Measurements from ENCODE around the gene ANKRD55. TPM values are rescaled to one million over a fixed set of nuclear protein-coding genes. Genes with fewer than 3 reads are reported as not detected.
"Not testable (repeated sequence)": the region's sequence is repeated elsewhere in the genome, so short reads cannot be mapped to it uniquely, and the experiment has no call there.

ANKRD55 gene
- total and polyA plus RNA-seq, 2 donors (not counting 1 experiment from before 2014, with no cell fraction given) = 0.07 TPM; not detected in 1

GRCh38 chr5:56085193-56085592, 147.9 kb downstream of the ANKRD55 start:
- Mint-ChIP-seq H3K27ac (no peak overlapping the region), H3K4me1 (peaks cover 10% of the 10 kb centered on the region), H3K4me3 (no peak overlapping the region), H3K9me3 (ENCODE audit: insufficient read depth) (no peaks in the 10 kb centered on the region), H3K27me3 (peaks cover 12% of the 10 kb centered on the region)
- POLR2A ChIA-PET = no interaction called here
- H3K4me3 ChIP-seq (ENCODE audit: control extremely low read depth in 1 of 5, extremely low read depth in 1 of 5, insufficient read depth in 1 of 5, low read depth in 2 of 5, low read length in 4 of 5) = no peak overlapping the region
- H2AFZ ChIP-seq (ENCODE audit: insufficient read depth, low read depth, low read length, poor library complexity, severe bottlenecking) = no peak overlapping the region
- H3K4me2 ChIP-seq (replicated peaks; ENCODE audit: low read depth, low read length, poor library complexity, severe bottlenecking) = no peak overlapping the region
- no peak overlapping the region for H3K9ac ChIP-seq (ENCODE audit: low read length)
- CTCF ChIA-PET = no interaction called here
- no peaks in the 10 kb centered on the region for H4K20me1 ChIP-seq (ENCODE audit: control insufficient read depth, insufficient read depth, low read length, poor library complexity, severe bottlenecking)
- no peaks in the 10 kb centered on the region for H3K36me3 ChIP-seq (replicated peaks in 1 of 2; ENCODE audit: control extremely low read depth in 1 of 2, control insufficient read depth in 1 of 2, extremely low read depth in 1 of 2, insufficient read depth in 2 of 2, low read length in 1 of 2)
- DNase-seq (no peak), ATAC-seq (ENCODE audit: low read depth) (no peak)
- intact Hi-C loops (cut with micrococcal nuclease) = no loop called here
- WGBS (ENCODE audit: insufficient coverage) = no CpG with 5 or more reads among the region's 3 CpGs
- no peak overlapping the region for H3K27ac ChIP-seq (ENCODE audit: low read length in 2 of 2)
- TF ChIP-seq CTCF (IDR thresholded peaks at IDR 0.05) = no peak
- no peak for TF ChIP-seq EZH2 (IDR thresholded peaks at IDR 0.05; ENCODE audit: borderline replicate concordance, insufficient read depth, low read depth, low read length, poor library complexity, severe bottlenecking)
- peaks cover 8% of the 10 kb centered on the region in 2 donors for H3K4me1 ChIP-seq (ENCODE audit: control insufficient read depth in 2 of 2, insufficient read depth in 2 of 2, low read length in 2 of 2)
- no peaks in the 10 kb centered on the region for H3K27me3 ChIP-seq (replicated peaks in 1 of 4; ENCODE audit: control extremely low read depth in 1 of 4, control insufficient read depth in 3 of 4, insufficient read depth in 4 of 4, low read length in 3 of 4)
- H3K9me3 ChIP-seq (ENCODE audit: control extremely low read depth in 1 of 3, control insufficient read depth in 2 of 3, insufficient read depth in 1 of 3, low read length in 2 of 3) = peaks cover 0 to 10% (median 0%) of the 10 kb centered on the region in 3 donors
- no peaks in the 10 kb centered on the region for H3K79me2 ChIP-seq (ENCODE audit: control insufficient read depth, insufficient read depth, low read length)

- Mint-ChIP-seq H3K27me3 (peaks cover 8% of the 10 kb centered on the region), H3K4me3 (no peak overlapping the region), H3K9me3 (ENCODE audit: insufficient read depth) (no peaks in the 10 kb centered on the region), H3K27ac (no peak overlapping the region), H3K4me1 (peaks cover 10% of the 10 kb centered on the region)
- intact Hi-C loops (cut with micrococcal nuclease) = no loop called here
- ATAC-seq (ENCODE audit: low read depth) (no peak), DNase-seq (no peak)
- Histone ChIP-seq H3K9me3 (ENCODE audit: control extremely low read depth in 1 of 3, control insufficient read depth in 2 of 3, insufficient read depth in 1 of 3, low read length in 2 of 3) (peaks cover 0 to 10% (median 0%) of the 10 kb centered on the region in 3 donors), H3K4me1 (ENCODE audit: control insufficient read depth in 2 of 2, insufficient read depth in 2 of 2, low read length in 2 of 2) (peaks cover 8 to 12% of the 10 kb centered on the region in 2 donors), H3K4me2 (replicated peaks; ENCODE audit: low read depth, low read length, poor library complexity, severe bottlenecking) (no peak overlapping the region), H3K27me3 (replicated peaks in 1 of 4; ENCODE audit: control extremely low read depth in 1 of 4, control insufficient read depth in 3 of 4, insufficient read depth in 4 of 4, low read length in 3 of 4) (no peaks in the 10 kb centered on the region), H3K9ac (ENCODE audit: low read length) (no peak overlapping the region), H3K27ac (ENCODE audit: low read length in 2 of 2) (no peak overlapping the region), H3K4me3 (ENCODE audit: control extremely low read depth in 1 of 5, extremely low read depth in 1 of 5, insufficient read depth in 1 of 5, low read depth in 2 of 5, low read length in 4 of 5) (no peak overlapping the region), H3K36me3 (replicated peaks in 1 of 2; ENCODE audit: control extremely low read depth in 1 of 2, control insufficient read depth in 1 of 2, extremely low read depth in 1 of 2, insufficient read depth in 2 of 2, low read length in 1 of 2) (no peaks in the 10 kb centered on the region), H3K79me2 (ENCODE audit: control insufficient read depth, insufficient read depth, low read length) (no peaks in the 10 kb centered on the region), H4K20me1 (ENCODE audit: control insufficient read depth, insufficient read depth, low read length, poor library complexity, severe bottlenecking) (no peaks in the 10 kb centered on the region), H2AFZ (ENCODE audit: insufficient read depth, low read depth, low read length, poor library complexity, severe bottlenecking) (no peak overlapping the region)
- POLR2A ChIA-PET = no interaction called here
- WGBS (ENCODE audit: insufficient coverage) = 97% methylated on average over 12 of the region's 20 CpGs
- CTCF ChIA-PET = no interaction called here
- TF ChIP-seq CTCF (IDR thresholded peaks at IDR 0.05) = no peak
Observed at GRCh38 chr5:56083286-56083854, 149.8 kb downstream of the ANKRD55 start.

- DNase-seq; H3K9ac ChIP-seq (ENCODE audit: low read length); H3K9me3 ChIP-seq (ENCODE audit: control extremely low read depth in 1 of 3, control insufficient read depth in 2 of 3, insufficient read depth in 1 of 3, low read length in 2 of 3); H3K4me3 ChIP-seq (ENCODE audit: control extremely low read depth in 1 of 5, extremely low read depth in 1 of 5, insufficient read depth in 1 of 5, low read depth in 2 of 5, low read length in 4 of 5); H3K4me2 ChIP-seq (replicated peaks; ENCODE audit: low read depth, low read length, poor library complexity, severe bottlenecking); H3K4me3 Mint-ChIP-seq; H3K9me3 Mint-ChIP-seq (ENCODE audit: insufficient read depth); H3K36me3 ChIP-seq (replicated peaks in 1 of 2; ENCODE audit: control extremely low read depth in 1 of 2, control insufficient read depth in 1 of 2, extremely low read depth in 1 of 2, insufficient read depth in 2 of 2, low read length in 1 of 2); H2AFZ ChIP-seq (ENCODE audit: insufficient read depth, low read depth, low read length, poor library complexity, severe bottlenecking); POLR2A ChIA-PET; H3K27ac Mint-ChIP-seq; H4K20me1 ChIP-seq (ENCODE audit: control insufficient read depth, insufficient read depth, low read length, poor library complexity, severe bottlenecking); H3K27me3 ChIP-seq (replicated peaks in 1 of 4; ENCODE audit: control extremely low read depth in 1 of 4, control insufficient read depth in 3 of 4, insufficient read depth in 4 of 4, low read length in 3 of 4); H3K27me3 Mint-ChIP-seq; H3K79me2 ChIP-seq (ENCODE audit: control insufficient read depth, insufficient read depth, low read length); H3K27ac ChIP-seq (ENCODE audit: low read length in 2 of 2); ATAC-seq (ENCODE audit: low read depth); intact Hi-C loops (cut with micrococcal nuclease): not testable (repeated sequence)
- CTCF ChIA-PET = interaction anchor here (0.6 kb wide), 1 partner anchor 790 kb away, joined by 3 read pairs; no protein-coding TSS in a partner anchor
- H3K4me1 Mint-ChIP-seq = peaks cover 15% of the 10 kb centered on the region
- peaks cover 8 to 16% of the 10 kb centered on the region in 2 donors for H3K4me1 ChIP-seq (ENCODE audit: control insufficient read depth in 2 of 2, insufficient read depth in 2 of 2, low read length in 2 of 2)
Observed at GRCh38 chr5:56081053-56081642, 152.0 kb downstream of the ANKRD55 start.

Data from B cell (primary cell).